Uterus (tissue), 2 donors: ENCODE data around the gene LCE5A.
"Not testable (repeated sequence)": the region's sequence is repeated elsewhere in the genome, so short reads cannot be mapped to it uniquely, and the experiment has no call there.

Experiments used
- CTCF ChIP-seq, 4 experiments: fragments of 200-600 bp in 2 of 4; fragments of 450-650 bp in 2 of 4; sonication (generic) in 2 of 4; IDR thresholded peaks; one replicate each; pipeline ENCODE4 v1.5.1; 2016 to 2019; ENCODE audit warnings: antibody characterized with exemption in 4 of 4, mild to moderate bottlenecking in 2 of 4, moderate library complexity in 1 of 4
- POLR2A ChIP-seq, 2 donors: fragments of 450-650 bp; IDR thresholded peaks; one replicate each; pipeline ENCODE4 v1.6.1; 2016; ENCODE audit warnings: antibody characterized with exemption in 2 of 2, mild to moderate bottlenecking in 1 of 2, moderate library complexity in 1 of 2

- TF ChIP-seq CTCF, POLR2A (IDR thresholded peaks at IDR 0.05): not testable (repeated sequence)
Observed at GRCh38 chr1:152491537-152491936, 19.1 kb upstream of the LCE5A start.
